ENCODE data around the gene RUNX2. TPM values are rescaled to one million over a fixed set of nuclear protein-coding genes. Genes with fewer than 3 reads are reported as not detected.
"Not testable (repeated sequence)": the region's sequence is repeated elsewhere in the genome, so short reads cannot be mapped to it uniquely, and the experiment has no call there.

Gene RUNX2
- total RNA-seq, 1 donor from 2014 or later: 0.24 TPM

- ATAC-seq (ENCODE audit: poor library complexity) (peak; percentile 90), DNase-seq (peak; percentile 58)
- intact Hi-C loops (cut with DNase I): no loop called here
Measured at GRCh38 chr6:45445749-45446549, 117.8 kb downstream of the RUNX2 start.

- ATAC-seq (ENCODE audit: poor library complexity) (no peak), DNase-seq (no peak)
- intact Hi-C loops (cut with DNase I): no loop called here
Measured at GRCh38 chr6:45447005-45447404, 118.9 kb downstream of the RUNX2 start.

GRCh38 chr6:45447716-45448115, 119.6 kb downstream of the RUNX2 start:
- intact Hi-C loops (cut with DNase I): no loop called here
- no peak for DNase-seq
- ATAC-seq (ENCODE audit: poor library complexity): no peak

GRCh38 chr6:45448417-45449389, 120.6 kb downstream of the RUNX2 start:
- no peak for ATAC-seq (ENCODE audit: poor library complexity)

GRCh38 chr6:45450132-45450531, 122.0 kb downstream of the RUNX2 start:
- ATAC-seq (ENCODE audit: poor library complexity) (no peak), DNase-seq (no peak)
- intact Hi-C loops (cut with DNase I): no loop called here

More at GRCh38 chr6:45448417-45449389, 120.6 kb downstream of the RUNX2 start:
- intact Hi-C loops (cut with DNase I): no loop called here
- DNase-seq: no peak

- ATAC-seq (ENCODE audit: poor library complexity) (no peak), DNase-seq (no peak)
- intact Hi-C loops (cut with DNase I): no loop called here
Measured at GRCh38 chr6:45450831-45451230, 122.7 kb downstream of the RUNX2 start.

- intact Hi-C loops (cut with DNase I): no loop called here
- DNase-seq: no peak
- ATAC-seq (ENCODE audit: poor library complexity): no peak
Measured at GRCh38 chr6:45454008-45454911, 126.1 kb downstream of the RUNX2 start.

GRCh38 chr6:45455408-45455807, 127.3 kb downstream of the RUNX2 start:
- no peak for ATAC-seq (ENCODE audit: poor library complexity)

GRCh38 chr6:45457141-45457540, 129.0 kb downstream of the RUNX2 start:
- ATAC-seq (ENCODE audit: poor library complexity) (no peak), DNase-seq (no peak)
- intact Hi-C loops (cut with DNase I): no loop called here

More at GRCh38 chr6:45455408-45455807, 127.3 kb downstream of the RUNX2 start:
- DNase-seq: no peak
- intact Hi-C loops (cut with DNase I): no loop called here

- no peak for ATAC-seq (ENCODE audit: poor library complexity)
- intact Hi-C loops (cut with DNase I): no loop called here
- DNase-seq: no peak
Measured at GRCh38 chr6:45458672-45459071, 130.5 kb downstream of the RUNX2 start.

- intact Hi-C loops (cut with DNase I): no loop called here
- ATAC-seq (ENCODE audit: poor library complexity) (no peak), DNase-seq (no peak)
Measured at GRCh38 chr6:45460166-45460565, 132.0 kb downstream of the RUNX2 start.

GRCh38 chr6:45461486-45461885, 133.4 kb downstream of the RUNX2 start:
- no peak for ATAC-seq (ENCODE audit: poor library complexity)
- no peak for DNase-seq
- intact Hi-C loops (cut with DNase I): no loop called here

- DNase-seq (no peak), ATAC-seq (ENCODE audit: poor library complexity) (no peak)
- intact Hi-C loops (cut with DNase I): no loop called here
Measured at GRCh38 chr6:45462190-45463134, 134.3 kb downstream of the RUNX2 start.

GRCh38 chr6:45464685-45465084, 136.6 kb downstream of the RUNX2 start:
- intact Hi-C loops (cut with DNase I): no loop called here
- no peak for ATAC-seq (ENCODE audit: poor library complexity)
- DNase-seq: no peak

- no peak for ATAC-seq (ENCODE audit: poor library complexity)
- intact Hi-C loops (cut with DNase I): no loop called here
- DNase-seq: no peak
Measured at GRCh38 chr6:45466686-45467085, 138.6 kb downstream of the RUNX2 start.

GRCh38 chr6:45467417-45467816, 139.3 kb downstream of the RUNX2 start:
- ATAC-seq (ENCODE audit: poor library complexity); intact Hi-C loops (cut with DNase I): not testable (repeated sequence)

GRCh38 chr6:45467853-45468252, 139.7 kb downstream of the RUNX2 start:
- ATAC-seq (ENCODE audit: poor library complexity) (no peak), DNase-seq (no peak)
- intact Hi-C loops (cut with DNase I): no loop called here

More at GRCh38 chr6:45467417-45467816, 139.3 kb downstream of the RUNX2 start:
- not testable (repeated sequence) for DNase-seq
